Osteocyte (in vitro differentiated cells): Measurements from ENCODE around the gene GALNTL6. TPM values are rescaled to one million over a fixed set of nuclear protein-coding genes. Genes with fewer than 3 reads are reported as not detected.

Experiments
- DNase-seq: peaks from one replicate; pipeline ENCODE4 v3.0.0; 2021; ENCODE audit warnings: mixed read lengths; ENCODE audit not compliant: unreplicated experiment; ENCODE audit errors: extremely low spot score
- H3K27ac Mint-ChIP-seq: one replicate; pipeline ENCODE4 v1.8.0; 2021; ENCODE audit warnings: mild to moderate bottlenecking, mixed read lengths; ENCODE audit not compliant: unreplicated experiment
- H3K27me3 Mint-ChIP-seq: one replicate; pipeline ENCODE4 v1.8.0; 2021; ENCODE audit warnings: mixed read lengths; ENCODE audit not compliant: unreplicated experiment
- H3K36me3 Mint-ChIP-seq: one replicate; pipeline ENCODE4 v1.8.0; 2021; ENCODE audit warnings: mixed read lengths; ENCODE audit not compliant: unreplicated experiment
- H3K4me1 Mint-ChIP-seq: one replicate; pipeline ENCODE4 v1.8.0; 2021; ENCODE audit warnings: mixed read lengths; ENCODE audit not compliant: unreplicated experiment
- H3K4me3 Mint-ChIP-seq: one replicate; pipeline ENCODE4 v1.8.0; 2021; ENCODE audit warnings: mild to moderate bottlenecking, moderate library complexity, mixed read lengths; ENCODE audit not compliant: unreplicated experiment
- H3K9me3 Mint-ChIP-seq: one replicate; pipeline ENCODE4 v1.8.0; 2021; ENCODE audit warnings: mixed read lengths; ENCODE audit not compliant: unreplicated experiment
- total RNA-seq: library from RNA; stranded (reverse); gene quantifications from 2 replicates; pipeline ENCODE4 v1.2.1, GENCODE V29; 2021
- TF ChIP-seq, protein P1 (sequence below): fragments of 200-600 bp; sonication (generic); IDR thresholded peaks from 2 replicates; pipeline ENCODE4 v1.5.0; 2021; ENCODE audit warnings: antibody characterized with exemption, mild to moderate bottlenecking, moderate library complexity

The GALNTL6 gene
- total RNA-seq, 1 donor from 2014 or later, result not detected

DNA sequence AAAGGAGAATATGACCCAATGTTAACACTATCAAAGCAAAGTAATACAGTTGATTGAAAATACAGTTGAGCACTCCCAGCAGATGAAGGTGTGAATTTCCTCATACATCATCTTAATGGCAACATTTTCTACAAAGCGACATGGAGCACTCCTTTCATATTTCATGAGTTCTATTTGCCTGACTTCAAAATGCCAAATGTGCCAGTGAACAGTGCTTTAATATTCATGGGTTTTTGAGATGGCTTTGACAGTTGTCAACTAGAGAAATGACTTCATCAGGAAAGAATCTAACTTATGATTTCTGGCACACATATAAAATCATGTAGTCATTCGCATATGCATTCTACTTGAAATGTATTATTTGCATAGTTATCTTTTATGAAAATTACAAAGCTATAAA lies 222.4 kb downstream of the GALNTL6 start:
- Mint-ChIP-seq H3K4me1 (peaks cover 2% of the 10 kb centered on the region), H3K4me3 (no peak overlapping the region), H3K27ac (no peak overlapping the region), H3K9me3 (no peaks in the 10 kb centered on the region), H3K36me3 (no peaks in the 10 kb centered on the region), H3K27me3 (no peaks in the 10 kb centered on the region)
- TF ChIP-seq, protein P1, sequence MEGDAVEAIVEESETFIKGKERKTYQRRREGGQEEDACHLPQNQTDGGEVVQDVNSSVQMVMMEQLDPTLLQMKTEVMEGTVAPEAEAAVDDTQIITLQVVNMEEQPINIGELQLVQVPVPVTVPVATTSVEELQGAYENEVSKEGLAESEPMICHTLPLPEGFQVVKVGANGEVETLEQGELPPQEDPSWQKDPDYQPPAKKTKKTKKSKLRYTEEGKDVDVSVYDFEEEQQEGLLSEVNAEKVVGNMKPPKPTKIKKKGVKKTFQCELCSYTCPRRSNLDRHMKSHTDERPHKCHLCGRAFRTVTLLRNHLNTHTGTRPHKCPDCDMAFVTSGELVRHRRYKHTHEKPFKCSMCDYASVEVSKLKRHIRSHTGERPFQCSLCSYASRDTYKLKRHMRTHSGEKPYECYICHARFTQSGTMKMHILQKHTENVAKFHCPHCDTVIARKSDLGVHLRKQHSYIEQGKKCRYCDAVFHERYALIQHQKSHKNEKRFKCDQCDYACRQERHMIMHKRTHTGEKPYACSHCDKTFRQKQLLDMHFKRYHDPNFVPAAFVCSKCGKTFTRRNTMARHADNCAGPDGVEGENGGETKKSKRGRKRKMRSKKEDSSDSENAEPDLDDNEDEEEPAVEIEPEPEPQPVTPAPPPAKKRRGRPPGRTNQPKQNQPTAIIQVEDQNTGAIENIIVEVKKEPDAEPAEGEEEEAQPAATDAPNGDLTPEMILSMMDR, result no peak
- DNase-seq, result no peak

DNA sequence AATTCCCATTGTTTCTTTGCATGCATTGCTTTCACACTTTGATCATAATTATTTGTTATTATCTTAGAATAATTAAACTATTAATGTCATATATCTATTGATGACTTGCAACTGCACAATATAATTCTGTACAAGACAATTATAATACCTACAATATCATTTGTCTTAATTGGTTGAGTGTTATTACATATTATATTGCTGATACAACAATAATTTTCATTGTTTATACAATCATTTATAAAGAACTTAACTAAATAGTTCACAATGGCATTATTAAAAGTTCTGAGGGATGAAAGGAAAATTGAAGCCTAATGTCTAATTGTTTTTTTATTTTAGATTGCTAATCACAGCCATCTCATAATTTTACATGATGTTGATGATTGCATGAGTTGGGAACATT lies 227.6 kb downstream of the GALNTL6 start:
- TF ChIP-seq, protein P1, result no peak
- Mint-ChIP-seq H3K9me3 (no peaks in the 10 kb centered on the region), H3K4me1 (peaks cover 1% of the 10 kb centered on the region), H3K27ac (no peak overlapping the region), H3K27me3 (no peaks in the 10 kb centered on the region), H3K36me3 (no peaks in the 10 kb centered on the region), H3K4me3 (no peak overlapping the region)
- no peak for DNase-seq

DNA sequence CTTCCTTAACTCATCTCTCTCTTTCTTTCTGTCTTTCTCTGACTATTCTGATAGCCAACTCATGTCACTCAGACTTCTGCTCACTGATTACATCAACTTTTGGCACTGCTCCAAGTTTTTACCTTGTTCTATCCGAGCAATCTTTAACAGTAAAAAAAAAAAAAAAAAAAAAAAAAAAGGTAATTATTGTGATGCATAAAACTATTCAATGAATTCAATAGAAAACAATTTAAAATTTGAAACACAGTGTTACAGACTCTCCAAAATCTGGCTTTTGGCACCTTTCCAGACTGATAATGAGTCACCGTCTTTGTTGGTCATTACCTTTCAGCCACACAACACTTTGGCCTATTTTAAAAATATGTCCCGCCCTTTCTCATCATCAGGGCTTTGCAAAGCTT lies 229.5 kb downstream of the GALNTL6 start:
- Mint-ChIP-seq H3K36me3 (no peaks in the 10 kb centered on the region), H3K4me1 (no peaks in the 10 kb centered on the region), H3K27me3 (no peaks in the 10 kb centered on the region), H3K9me3 (no peaks in the 10 kb centered on the region), H3K4me3 (no peak overlapping the region), H3K27ac (no peak overlapping the region)
- TF ChIP-seq, protein P1, result no peak
- DNase-seq, result no peak

DNA sequence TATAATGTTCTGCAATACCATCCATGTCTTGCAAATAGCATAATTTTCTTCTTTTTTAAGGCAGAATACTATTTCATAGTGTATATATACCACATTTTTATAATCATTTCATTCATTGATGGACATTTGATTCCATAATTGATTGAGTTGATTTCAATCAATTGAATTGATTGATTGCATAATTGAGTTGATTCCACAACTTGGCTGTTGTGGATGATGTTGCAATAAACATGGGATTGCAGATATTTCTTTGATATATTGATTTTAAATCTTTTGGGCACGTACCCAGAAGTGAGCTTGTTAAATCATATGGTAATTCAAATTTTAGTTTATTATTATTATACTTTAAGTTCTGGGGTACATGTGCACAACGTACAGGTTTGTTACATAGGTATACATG lies 232.8 kb downstream of the GALNTL6 start:
- H3K4me1 Mint-ChIP-seq, result no peaks in the 10 kb centered on the region
- H3K27me3 Mint-ChIP-seq, result no peaks in the 10 kb centered on the region

DNA sequence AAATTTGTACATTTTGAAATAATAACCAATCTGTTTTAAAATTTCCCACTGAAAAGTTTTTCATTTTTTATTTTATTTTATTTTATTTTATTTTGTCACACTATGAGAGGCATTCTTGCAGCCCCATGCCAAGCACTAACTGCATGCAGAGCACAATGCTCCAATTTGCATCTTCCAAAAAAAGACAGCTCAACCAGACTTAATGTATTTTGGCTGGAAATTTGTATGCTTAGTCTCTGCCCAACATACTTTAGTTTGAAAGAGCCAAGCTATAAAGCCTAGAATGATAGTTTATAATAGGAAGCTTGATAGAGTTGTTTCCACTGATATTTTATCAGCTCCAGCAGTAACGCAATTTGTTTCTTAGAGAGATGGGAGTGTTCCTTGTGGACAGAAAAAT lies 235.5 kb downstream of the GALNTL6 start:
- no peak for DNase-seq
- no peaks in the 10 kb centered on the region for H3K4me1 Mint-ChIP-seq
- TF ChIP-seq, protein P1, result no peak
- no peaks in the 10 kb centered on the region for H3K36me3 Mint-ChIP-seq
- no peaks in the 10 kb centered on the region for H3K9me3 Mint-ChIP-seq
- no peaks in the 10 kb centered on the region for H3K27me3 Mint-ChIP-seq
- H3K4me3 Mint-ChIP-seq, result no peak overlapping the region
- H3K27ac Mint-ChIP-seq, result no peak overlapping the region

More for the DNA sequence above, 232.8 kb downstream of the GALNTL6 start:
- Mint-ChIP-seq H3K36me3 (no peaks in the 10 kb centered on the region), H3K4me3 (no peak overlapping the region), H3K9me3 (no peaks in the 10 kb centered on the region), H3K27ac (no peak overlapping the region)
- TF ChIP-seq, protein P1, result no peak
- DNase-seq, result no peak
